ENCODE results near the gene RPL11. TPM values are rescaled to one million over a fixed set of nuclear protein-coding genes. Genes with fewer than 3 reads are reported as not detected.
"Not testable (repeated sequence)": the region's sequence is repeated elsewhere in the genome, so short reads cannot be mapped to it uniquely, and the experiment has no call there.

The RPL11 gene
- total RNA-seq, 3 donors from 2014 or later = 1,397 to 1,476 (median 1,425) TPM

DNA sequence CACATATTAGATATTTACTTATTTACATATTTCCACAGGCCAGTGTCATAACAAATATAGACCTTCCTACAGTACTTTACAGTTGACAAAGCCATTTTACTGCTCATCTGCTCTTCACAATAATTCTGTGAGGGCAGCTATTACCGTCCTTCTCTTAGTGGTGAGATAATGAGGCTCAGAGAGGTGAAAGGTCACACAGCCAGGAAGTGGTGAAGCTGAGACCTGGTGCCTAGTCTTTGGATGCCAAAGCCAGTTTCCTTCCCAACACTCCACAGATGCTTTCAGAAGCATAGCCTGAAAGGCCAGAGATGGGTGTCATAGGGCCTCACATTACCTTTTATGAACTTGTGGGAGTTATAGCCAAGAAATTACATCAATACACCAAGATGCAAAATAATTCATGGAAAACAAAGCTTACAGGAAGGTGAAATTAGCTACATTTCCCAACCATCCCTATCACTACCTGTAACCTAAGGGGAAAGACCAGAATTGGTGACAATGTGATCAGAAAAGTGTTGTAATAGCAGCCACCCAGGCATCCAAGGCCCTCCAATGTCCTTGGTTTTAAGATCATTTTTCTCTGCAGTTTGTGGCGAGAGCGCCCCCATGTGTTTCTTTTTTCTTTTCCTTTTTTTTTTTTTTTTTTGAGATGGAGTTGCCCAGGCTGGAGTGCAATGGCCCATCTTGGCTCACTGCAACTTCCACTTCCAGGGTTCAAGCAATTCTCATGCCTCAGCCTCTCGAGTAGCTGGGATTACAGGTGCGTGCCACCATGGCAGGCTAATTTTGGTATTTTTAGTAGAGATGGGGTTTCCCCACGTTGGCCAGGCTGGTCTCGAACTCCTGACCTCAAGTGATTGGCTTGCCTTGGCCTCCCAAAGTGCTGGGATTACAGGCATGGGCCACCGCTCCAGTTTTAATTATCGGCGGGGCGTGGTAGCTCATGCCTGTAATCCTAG lies 26.5 kb upstream of the RPL11 start:
- H3K4me1 Mint-ChIP-seq (ENCODE audit: low read depth) = peaks cover 5% of the 10 kb centered on the region
- no peaks in the 10 kb centered on the region for H3K9me3 Mint-ChIP-seq
- ATAC-seq (no peak), DNase-seq (no peak)
- no peak overlapping the region for H3K4me3 Mint-ChIP-seq
- H3K27me3 Mint-ChIP-seq (ENCODE audit: low read depth) = no peaks in the 10 kb centered on the region
- no peaks in the 10 kb centered on the region for H3K36me3 Mint-ChIP-seq (ENCODE audit: insufficient read depth)

DNA sequence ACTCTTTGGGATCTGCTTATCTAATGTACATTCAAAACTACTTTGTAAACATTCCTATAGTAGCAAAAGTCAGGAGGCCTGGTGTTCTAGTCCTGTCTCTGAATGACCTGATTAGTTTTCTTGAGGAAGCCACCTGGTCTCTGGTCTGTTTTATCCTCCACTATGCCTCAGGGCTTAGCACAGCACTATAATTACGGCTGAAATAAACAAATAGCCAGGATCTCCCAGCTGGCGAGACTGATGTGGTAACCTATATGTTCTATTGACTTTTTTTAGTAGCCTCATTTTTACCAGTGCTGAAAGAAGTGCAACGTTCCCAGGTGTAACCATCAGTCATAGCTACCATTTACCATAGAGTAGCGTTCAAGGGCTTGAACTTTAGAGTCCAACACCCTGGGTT lies 24.2 kb upstream of the RPL11 start:
- DNase-seq (no peak), ATAC-seq (no peak)
- H3K4me1 Mint-ChIP-seq (ENCODE audit: low read depth) = peaks cover 5% of the 10 kb centered on the region
- H3K27me3 Mint-ChIP-seq (ENCODE audit: low read depth) = no peaks in the 10 kb centered on the region
- no peaks in the 10 kb centered on the region for H3K9me3 Mint-ChIP-seq
- no peak overlapping the region for H3K4me3 Mint-ChIP-seq
- H3K36me3 Mint-ChIP-seq (ENCODE audit: insufficient read depth) = no peaks in the 10 kb centered on the region

DNA sequence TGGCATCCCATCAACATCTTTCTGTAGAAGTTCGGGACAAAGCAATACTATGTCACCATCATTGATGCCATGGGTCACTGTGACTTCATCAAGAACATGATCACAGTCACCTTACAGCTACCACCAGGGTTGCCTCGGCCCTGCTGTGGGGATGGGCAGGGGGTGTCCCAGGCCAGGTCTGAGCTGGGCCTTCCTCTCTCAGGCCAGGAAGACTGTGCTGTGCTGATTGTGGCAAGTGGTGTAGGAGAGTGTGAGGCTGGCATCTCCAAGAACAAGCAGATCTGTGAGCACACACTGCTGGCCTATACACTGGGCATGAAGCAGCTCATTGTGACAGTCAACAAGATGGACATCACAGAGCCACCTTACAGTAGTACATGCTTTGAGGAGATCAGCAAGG lies 20.9 kb upstream of the RPL11 start:
- Mint-ChIP-seq H3K4me1 (ENCODE audit: low read depth) (no peaks in the 10 kb centered on the region), H3K36me3 (ENCODE audit: insufficient read depth) (no peaks in the 10 kb centered on the region), H3K27me3 (ENCODE audit: low read depth) (no peaks in the 10 kb centered on the region), H3K9me3 (no peaks in the 10 kb centered on the region), H3K4me3 (no peak overlapping the region)
- ATAC-seq (no peak), DNase-seq (no peak)

DNA sequence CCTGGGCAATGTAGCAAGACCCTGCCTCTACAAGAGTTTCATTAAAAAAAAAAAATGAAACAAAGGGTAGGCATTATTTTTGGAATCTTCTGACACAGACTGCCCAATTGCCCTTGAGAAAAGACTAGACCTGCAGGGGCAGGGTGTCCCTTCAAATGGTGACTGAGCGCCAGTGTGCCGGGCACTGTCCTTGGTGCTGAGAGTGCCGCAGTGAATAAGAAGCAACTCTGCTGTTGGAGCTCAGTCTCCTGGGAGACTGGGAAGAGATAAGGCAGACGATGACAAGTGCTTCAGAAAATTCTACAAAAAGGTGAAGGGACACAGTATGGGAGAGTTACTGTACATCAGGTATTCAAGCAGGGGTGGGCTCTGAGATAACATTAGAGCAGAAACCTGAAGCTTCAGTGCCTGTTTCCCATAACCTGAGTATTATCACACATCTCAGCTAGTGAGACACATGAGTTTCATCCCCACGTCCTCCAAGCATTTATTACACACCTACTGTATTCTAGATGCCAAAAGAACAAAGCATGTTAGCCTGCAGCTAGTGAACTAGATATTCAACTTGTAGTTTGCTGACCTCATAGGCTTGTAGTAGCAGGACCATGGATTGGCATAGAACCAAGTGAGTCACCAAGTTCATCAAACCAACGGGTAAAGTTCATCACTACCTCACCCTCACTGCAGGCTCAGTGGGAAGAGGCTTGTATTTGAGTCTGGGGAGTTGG lies 18.4 kb upstream of the RPL11 start:
- no peak for DNase-seq
- no peak for ATAC-seq
- H3K36me3 Mint-ChIP-seq (ENCODE audit: insufficient read depth) = no peaks in the 10 kb centered on the region
- H3K9me3 Mint-ChIP-seq = no peaks in the 10 kb centered on the region
- peaks cover 8% of the 10 kb centered on the region for H3K27me3 Mint-ChIP-seq (ENCODE audit: low read depth)
- H3K4me3 Mint-ChIP-seq = no peak overlapping the region
- no peaks in the 10 kb centered on the region for H3K4me1 Mint-ChIP-seq (ENCODE audit: low read depth)

DNA sequence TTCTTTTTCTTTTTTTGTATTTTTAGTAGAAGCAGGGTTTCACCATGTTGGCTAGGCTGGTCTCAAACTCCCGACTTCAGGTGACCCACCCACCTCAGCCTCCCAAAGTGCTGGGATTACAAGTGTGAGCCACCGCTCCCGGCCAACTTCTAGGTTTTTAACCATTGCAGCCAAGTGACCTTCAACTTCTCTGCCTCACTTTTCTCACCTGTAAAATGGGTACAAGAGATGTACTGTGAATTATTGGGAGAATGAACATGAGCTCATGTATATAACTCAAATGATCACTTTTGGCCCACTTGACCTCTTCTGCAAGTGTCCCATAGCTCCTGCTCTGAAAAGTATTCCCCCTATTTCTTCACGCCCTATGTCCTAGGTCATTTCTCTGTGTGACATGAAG lies 11.8 kb upstream of the RPL11 start:
- no peaks in the 10 kb centered on the region for H3K4me1 Mint-ChIP-seq (ENCODE audit: low read depth)
- DNase-seq (no peak), ATAC-seq (no peak)
- H3K27me3 Mint-ChIP-seq (ENCODE audit: low read depth) = peaks cover 16% of the 10 kb centered on the region
- no peaks in the 10 kb centered on the region for H3K36me3 Mint-ChIP-seq (ENCODE audit: insufficient read depth)
- no peaks in the 10 kb centered on the region for H3K9me3 Mint-ChIP-seq
- H3K4me3 Mint-ChIP-seq = no peak overlapping the region

DNA sequence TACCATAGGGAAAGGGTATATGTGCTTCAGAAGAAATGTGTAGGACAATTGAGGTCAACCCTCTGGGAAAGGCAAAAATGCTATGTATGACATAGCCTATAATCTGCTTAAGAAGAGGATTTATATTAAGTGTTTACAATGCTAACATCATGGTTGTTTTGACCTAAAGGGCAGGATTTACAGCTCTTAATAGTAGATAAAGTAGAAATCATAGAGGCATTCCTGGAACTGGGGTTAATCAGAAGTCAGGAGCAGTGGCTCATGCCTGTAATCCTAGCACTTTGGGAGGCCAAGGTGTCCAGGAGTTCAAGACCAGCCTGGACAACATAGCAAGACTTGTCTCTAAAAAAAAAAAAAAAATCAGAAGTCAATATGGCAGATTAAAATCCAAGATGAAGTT lies 8.7 kb upstream of the RPL11 start:
- Mint-ChIP-seq H3K36me3 (ENCODE audit: insufficient read depth) (no peaks in the 10 kb centered on the region), H3K4me1 (ENCODE audit: low read depth) (no peaks in the 10 kb centered on the region), H3K9me3 (no peaks in the 10 kb centered on the region), H3K4me3 (no peak overlapping the region), H3K27me3 (ENCODE audit: low read depth) (peaks cover 11% of the 10 kb centered on the region)
- ATAC-seq (no peak), DNase-seq (no peak)

DNA sequence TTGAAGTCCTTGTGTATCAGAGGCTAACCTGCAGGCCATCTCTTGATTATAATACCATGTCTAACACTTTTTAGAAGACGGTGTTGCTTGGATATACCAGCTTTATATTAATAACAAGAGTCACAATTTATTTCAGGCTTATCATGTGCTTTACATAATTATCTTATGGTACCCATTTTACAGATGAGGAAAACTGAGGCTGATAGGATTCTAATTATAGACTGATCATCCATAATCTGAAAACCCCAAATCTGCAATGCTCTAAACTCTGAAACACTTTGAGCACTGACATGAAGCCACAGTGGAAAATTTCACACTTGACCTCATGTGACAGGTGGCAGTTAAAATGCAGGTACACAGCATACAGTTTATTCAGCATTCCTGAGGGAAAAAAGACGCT lies 7.2 kb upstream of the RPL11 start:
- no peaks in the 10 kb centered on the region for H3K4me1 Mint-ChIP-seq (ENCODE audit: low read depth)
- ATAC-seq = no peak
- H3K36me3 Mint-ChIP-seq (ENCODE audit: insufficient read depth) = no peaks in the 10 kb centered on the region
- no peak for DNase-seq
- no peak overlapping the region for H3K4me3 Mint-ChIP-seq
- peaks cover 11% of the 10 kb centered on the region for H3K27me3 Mint-ChIP-seq (ENCODE audit: low read depth)
- no peaks in the 10 kb centered on the region for H3K9me3 Mint-ChIP-seq

DNA sequence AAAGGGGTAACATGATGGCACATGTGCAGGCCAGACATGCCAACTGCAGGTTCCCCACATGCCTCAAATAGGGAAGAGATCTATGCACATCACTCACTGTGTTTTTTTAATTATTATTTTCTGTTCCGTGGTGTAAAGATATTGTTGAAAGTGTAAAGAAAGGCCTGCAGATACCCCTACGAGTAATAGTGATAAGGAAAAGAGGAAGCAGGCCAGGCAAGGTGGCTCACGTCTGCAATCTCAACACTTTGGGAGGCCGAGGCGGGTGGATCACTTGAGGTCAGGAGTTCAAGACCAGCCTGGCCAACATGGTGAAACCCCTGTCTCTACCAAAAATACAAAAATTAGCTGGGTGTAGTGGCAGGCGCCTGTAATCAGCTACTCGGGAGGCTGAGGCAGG lies 6.4 kb upstream of the RPL11 start:
- not testable (repeated sequence) for H3K4me1 Mint-ChIP-seq (ENCODE audit: low read depth); H3K4me3 Mint-ChIP-seq

DNA sequence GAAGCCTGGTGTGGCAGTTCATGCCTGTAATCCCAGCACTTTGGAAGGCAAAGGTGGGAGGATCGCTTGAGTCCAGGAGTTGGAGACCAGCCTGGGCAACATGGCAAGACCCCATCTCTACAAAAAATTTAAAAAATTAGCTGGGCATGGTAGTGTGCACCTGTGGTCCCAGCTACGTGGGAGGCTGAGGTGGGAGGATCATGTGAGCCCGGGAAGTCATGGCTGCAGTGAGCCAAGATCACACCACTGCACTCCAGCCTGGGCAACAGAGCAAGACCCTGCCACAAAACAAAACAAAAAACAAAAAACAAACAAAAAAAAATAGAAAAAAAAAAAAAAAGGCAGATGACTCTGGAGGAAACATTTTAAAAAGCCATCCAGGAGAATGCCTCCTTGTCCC lies 3.9 kb upstream of the RPL11 start:
- H3K36me3 Mint-ChIP-seq (ENCODE audit: insufficient read depth); DNase-seq; H3K4me3 Mint-ChIP-seq; ATAC-seq; H3K9me3 Mint-ChIP-seq; H3K4me1 Mint-ChIP-seq (ENCODE audit: low read depth); H3K27me3 Mint-ChIP-seq (ENCODE audit: low read depth): not testable (repeated sequence)

More for the DNA sequence above, 6.4 kb upstream of the RPL11 start:
- ATAC-seq; H3K36me3 Mint-ChIP-seq (ENCODE audit: insufficient read depth); DNase-seq; H3K9me3 Mint-ChIP-seq: not testable (repeated sequence)
- peaks cover 11% of the 10 kb centered on the region for H3K27me3 Mint-ChIP-seq (ENCODE audit: low read depth)

DNA sequence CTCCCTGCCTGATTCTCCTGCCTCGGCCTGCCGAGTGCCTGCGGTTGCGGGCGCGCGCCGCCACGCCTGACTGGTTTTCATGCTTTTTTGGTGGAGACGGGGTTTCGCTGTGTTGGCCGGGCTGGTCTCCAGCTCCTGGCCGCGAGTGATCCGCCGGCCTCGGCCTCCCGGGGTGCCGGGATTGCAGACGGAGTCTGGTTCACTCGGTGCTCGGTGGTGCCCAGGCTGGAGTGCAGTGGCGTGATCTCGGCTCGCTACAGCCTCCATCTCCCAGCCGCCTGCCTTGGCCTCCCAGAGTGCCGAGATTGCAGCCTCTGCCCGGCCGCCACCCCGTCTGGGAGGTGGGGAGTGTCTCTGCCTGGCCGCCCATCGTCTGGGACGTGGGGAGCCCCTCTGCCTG lies 3.3 kb upstream of the RPL11 start:
- H3K9me3 Mint-ChIP-seq; H3K4me1 Mint-ChIP-seq (ENCODE audit: low read depth); ATAC-seq; DNase-seq; H3K27me3 Mint-ChIP-seq (ENCODE audit: low read depth); H3K4me3 Mint-ChIP-seq: not testable (repeated sequence)
- peaks cover 13% of the 10 kb centered on the region for H3K36me3 Mint-ChIP-seq (ENCODE audit: insufficient read depth)

DNA sequence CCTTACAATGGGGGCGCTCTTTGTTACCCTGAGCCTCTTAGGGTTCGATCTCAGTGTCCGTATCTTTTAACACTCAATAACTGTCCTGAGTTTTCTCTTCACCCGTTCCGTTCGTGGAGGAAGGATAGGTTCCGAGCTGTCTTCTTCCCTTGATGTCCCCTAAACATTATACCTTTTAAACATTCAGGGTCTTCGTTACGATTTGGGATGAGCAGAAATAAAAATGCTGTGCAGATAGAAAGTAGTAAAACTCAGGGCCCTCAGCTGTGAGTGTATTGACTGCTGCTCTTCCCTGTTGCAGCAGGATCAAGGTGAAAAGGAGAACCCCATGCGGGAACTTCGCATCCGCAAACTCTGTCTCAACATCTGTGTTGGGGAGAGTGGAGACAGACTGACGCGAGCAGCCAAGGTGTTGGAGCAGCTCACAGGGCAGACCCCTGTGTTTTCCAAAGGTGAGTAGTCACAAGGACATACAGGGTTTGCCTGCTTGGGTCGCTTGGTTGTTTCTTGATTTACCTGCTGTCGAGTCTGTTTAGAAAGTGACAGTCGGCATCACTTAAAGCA lies 784 bp downstream of the RPL11 start:
- Mint-ChIP-seq H3K27me3 (ENCODE audit: low read depth) (no peaks in the 10 kb centered on the region), H3K36me3 (ENCODE audit: insufficient read depth) (peaks cover 51% of the 10 kb centered on the region), H3K9me3 (no peaks in the 10 kb centered on the region), H3K4me1 (ENCODE audit: low read depth) (peaks cover 49% of the 10 kb centered on the region), H3K4me3 (peak overlapping the region; percentile 97)
- DNase-seq (no peak), ATAC-seq (no peak)

DNA sequence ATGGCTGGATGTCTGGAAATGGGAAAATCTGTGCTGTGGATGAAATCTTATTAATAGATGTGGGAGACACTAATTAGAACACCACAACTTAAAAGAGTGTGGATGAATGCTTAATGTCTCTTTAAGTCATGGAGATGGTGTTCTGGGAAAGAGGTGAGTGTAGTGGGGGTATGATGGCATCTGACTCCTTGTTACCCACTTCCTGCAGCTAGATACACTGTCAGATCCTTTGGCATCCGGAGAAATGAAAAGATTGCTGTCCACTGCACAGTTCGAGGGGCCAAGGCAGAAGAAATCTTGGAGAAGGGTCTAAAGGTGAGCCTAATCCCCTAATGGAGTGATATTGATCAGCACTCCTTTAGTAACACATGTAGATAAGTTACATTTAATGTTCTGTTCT lies 2.0 kb downstream of the RPL11 start:
- peaks cover 63% of the 10 kb centered on the region for H3K36me3 Mint-ChIP-seq (ENCODE audit: insufficient read depth)
- no peaks in the 10 kb centered on the region for H3K27me3 Mint-ChIP-seq (ENCODE audit: low read depth)
- H3K4me1 Mint-ChIP-seq (ENCODE audit: low read depth) = peaks cover 61% of the 10 kb centered on the region
- ATAC-seq = no peak
- no peaks in the 10 kb centered on the region for H3K9me3 Mint-ChIP-seq
- peak overlapping the region; percentile 97 for H3K4me3 Mint-ChIP-seq
- no peak for DNase-seq

DNA sequence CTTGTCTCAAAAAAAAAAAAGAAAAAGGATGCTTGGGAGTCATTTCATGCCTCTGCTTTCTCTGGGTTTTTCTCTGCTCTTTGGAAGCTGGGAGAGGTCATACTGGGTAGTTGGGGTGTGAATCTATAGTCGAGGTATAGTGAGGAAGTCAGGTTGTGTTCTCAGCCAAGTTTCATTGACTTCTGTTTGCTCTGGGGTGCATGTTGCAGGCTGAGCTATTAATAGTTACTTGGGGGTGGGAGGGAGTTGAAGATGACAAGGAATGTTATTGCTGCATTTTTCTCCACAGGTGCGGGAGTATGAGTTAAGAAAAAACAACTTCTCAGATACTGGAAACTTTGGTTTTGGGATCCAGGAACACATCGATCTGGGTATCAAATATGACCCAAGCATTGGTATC lies 2.8 kb downstream of the RPL11 start:
- ATAC-seq (no peak), DNase-seq (no peak)
- peak overlapping the region; percentile 97 for H3K4me3 Mint-ChIP-seq
- peaks cover 64% of the 10 kb centered on the region for H3K4me1 Mint-ChIP-seq (ENCODE audit: low read depth)
- H3K9me3 Mint-ChIP-seq = no peaks in the 10 kb centered on the region
- peaks cover 68% of the 10 kb centered on the region for H3K36me3 Mint-ChIP-seq (ENCODE audit: insufficient read depth)
- H3K27me3 Mint-ChIP-seq (ENCODE audit: low read depth) = no peaks in the 10 kb centered on the region

DNA sequence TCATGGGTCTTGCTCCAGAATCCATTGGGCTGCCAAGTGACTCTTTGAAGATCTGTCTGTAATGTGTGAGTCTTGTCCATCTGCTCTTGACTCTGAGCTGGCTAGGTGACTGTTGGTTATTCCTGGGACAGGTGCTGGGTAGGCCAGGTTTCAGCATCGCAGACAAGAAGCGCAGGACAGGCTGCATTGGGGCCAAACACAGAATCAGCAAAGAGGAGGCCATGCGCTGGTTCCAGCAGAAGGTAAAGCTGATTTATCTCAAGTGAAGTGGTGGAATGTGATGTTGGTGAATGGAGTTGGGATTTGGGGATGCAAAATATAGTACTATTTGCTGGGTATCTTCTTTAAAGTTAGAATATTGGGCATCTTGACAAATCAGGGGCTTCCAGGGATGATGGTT lies 4.1 kb downstream of the RPL11 start:
- peaks cover 72% of the 10 kb centered on the region for H3K4me1 Mint-ChIP-seq (ENCODE audit: low read depth)
- no peak for DNase-seq
- H3K4me3 Mint-ChIP-seq = peak overlapping the region; percentile 97
- no peaks in the 10 kb centered on the region for H3K27me3 Mint-ChIP-seq (ENCODE audit: low read depth)
- no peak for ATAC-seq
- H3K9me3 Mint-ChIP-seq = no peaks in the 10 kb centered on the region
- peaks cover 79% of the 10 kb centered on the region for H3K36me3 Mint-ChIP-seq (ENCODE audit: insufficient read depth)
